LNCaP clone FGC (cell line): Measurements from ENCODE around the gene DDB1.

Source experiments
- DNase-seq: peaks from one replicate; pipeline ENCODE4 v3.0.0-alpha.2; 2011; ENCODE audit warnings: low read depth
- H3K4me3 ChIP-seq: 2 replicates; pipeline ENCODE4 v1.5.1; 2011; ENCODE audit warnings: mild to moderate bottlenecking, low read depth, low read length, control low read depth
- CTCF ChIP-seq: IDR thresholded peaks from 2 replicates; pipeline ENCODE4 v1.5.1; 2012; ENCODE audit warnings: mild to moderate bottlenecking; ENCODE audit not compliant: control insufficient read depth, insufficient read depth; ENCODE audit errors: extremely low read depth

The DDB1 gene

GRCh38 chr11:61277186-61278000 is 55.5 kb downstream of the DDB1 start:
- DNase-seq, result no peak
- TF ChIP-seq CTCF, result no peak
- no peak overlapping the region for H3K4me3 ChIP-seq

DNA sequence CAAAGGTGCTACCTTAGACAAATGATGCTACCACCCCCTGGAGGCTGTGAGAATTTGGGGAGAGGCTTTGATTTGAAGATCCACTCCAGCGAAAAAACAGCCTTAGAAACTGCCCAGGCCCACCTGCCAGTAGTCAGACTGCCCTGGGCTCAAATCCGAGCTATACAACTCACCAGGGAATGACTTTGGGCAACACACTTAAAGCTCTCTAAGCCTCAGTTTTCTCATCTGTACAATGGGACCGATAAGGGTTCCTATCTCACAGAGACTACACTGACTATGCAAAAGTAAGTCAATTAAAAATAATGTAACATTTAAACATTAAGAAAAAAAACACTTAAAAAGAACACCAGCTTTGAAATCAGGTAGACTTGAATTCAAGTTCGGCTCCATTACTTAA is 57.7 kb downstream of the DDB1 start:
- H3K4me3 ChIP-seq, result no peak overlapping the region
- DNase-seq, result no peak
- TF ChIP-seq CTCF, result no peak

DNA sequence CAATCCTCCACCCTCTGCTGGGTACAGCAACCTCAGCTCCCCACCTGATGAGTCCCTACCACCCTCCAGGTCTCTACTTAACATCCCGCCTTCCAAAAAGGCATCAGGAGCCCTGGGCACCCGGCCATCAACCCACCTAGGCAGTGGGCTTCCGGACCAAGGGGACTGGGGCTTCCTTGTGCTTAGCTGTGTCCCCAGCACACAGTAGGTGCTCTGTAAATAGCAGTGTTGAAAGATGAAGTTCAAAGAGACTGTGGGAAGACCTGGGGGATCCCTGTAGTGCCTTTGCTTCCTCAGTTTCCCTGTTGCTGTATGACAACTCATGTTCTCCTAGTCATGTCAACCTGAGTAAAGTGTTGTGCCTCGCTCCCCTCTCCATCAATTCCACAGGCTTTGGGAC is 58.8 kb downstream of the DDB1 start:
- DNase-seq, result no peak
- H3K4me3 ChIP-seq, result no peak overlapping the region
- no peak for TF ChIP-seq CTCF

GRCh38 chr11:61273178-61274078 is 59.5 kb downstream of the DDB1 start:
- H3K4me3 ChIP-seq, result no peak overlapping the region
- DNase-seq, result no peak
- TF ChIP-seq CTCF, result no peak

DNA sequence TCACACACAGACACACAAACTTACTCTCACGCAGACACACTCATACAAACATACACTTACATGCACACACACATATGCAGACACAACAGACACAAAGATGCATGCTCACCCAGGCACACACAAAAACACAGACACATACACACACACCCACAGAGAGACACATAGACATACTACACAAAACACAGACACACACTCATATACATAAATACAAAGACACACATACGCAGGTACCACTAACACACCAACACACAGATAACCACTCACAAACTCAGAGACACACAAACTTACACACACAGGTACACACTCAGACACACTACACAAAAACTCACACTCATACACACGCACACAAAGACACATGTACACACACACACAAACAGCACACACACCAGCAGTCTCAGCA is 60.2 kb downstream of the DDB1 start:
- TF ChIP-seq CTCF, result no peak
- DNase-seq, result no peak
- no peak overlapping the region for H3K4me3 ChIP-seq

- no peak for TF ChIP-seq CTCF
- DNase-seq, result no peak
- no peak overlapping the region for H3K4me3 ChIP-seq
These were observed 62.4 kb downstream of the DDB1 start for GRCh38 chr11:61270354-61271076.
